Panc1 (cell line): ENCODE results near the gene AUP1. TPM values are rescaled to one million over a fixed set of nuclear protein-coding genes. Genes with fewer than 3 reads are reported as not detected.

Experiments
- ATAC-seq: fragments of 200-7000 bp; cut with Tn5 transposase; 2 replicates; pipeline ENCODE4 v1.9.1; 2020; ENCODE audit warnings: mild to moderate bottlenecking, moderate library complexity
- BruUV-seq: library from RNA; stranded (reverse); fragments of 400-500 nt; replicated peaks from 2 replicates; lab custom pipeline; 2021; lab: Mats Ljungman, UMichigan
- CTCF ChIA-PET: fragments of 300-600 bp; sonication (Branson Sonifier 250); formaldehyde crosslinking; loops from one replicate; lab custom pipeline; 2022; ENCODE audit warnings: antibody characterized with exemption; lab: Charles Lee
- POLR2A ChIA-PET: fragments of 300-600 bp; sonication (Branson Sonifier 250); formaldehyde crosslinking; loops from one replicate; lab custom pipeline; 2022; ENCODE audit warnings: antibody characterized with exemption; lab: Charles Lee
- DNase-seq: peaks from one replicate; pipeline ENCODE4 v3.0.0-alpha.2; 2010; ENCODE audit warnings: low read depth, low spot score
- H3K27ac ChIP-seq: 2 replicates; pipeline ENCODE4 v1.5.1; 2011; ENCODE audit warnings: mild to moderate bottlenecking, low read length, inconsistent platforms
- H3K27me3 ChIP-seq: fragments of 200-500 bp; sonication (Bioruptor generic); 2 replicates; pipeline ENCODE4 v1.6.0; 2014; ENCODE audit warnings: low read length, inconsistent platforms; ENCODE audit not compliant: control insufficient read depth, insufficient read depth
- H3K36me3 ChIP-seq: fragments of 200-500 bp; sonication (Bioruptor generic); 2 replicates; pipeline ENCODE4 v1.5.1; 2014; ENCODE audit warnings: inconsistent platforms, mild to moderate bottlenecking, low read length, moderate library complexity; ENCODE audit not compliant: control insufficient read depth, insufficient read depth
- H3K4me1 ChIP-seq: 2 replicates; pipeline ENCODE4 v1.5.1; 2011; ENCODE audit warnings: inconsistent platforms, mild to moderate bottlenecking, low read length, moderate library complexity; ENCODE audit not compliant: control insufficient read depth, insufficient read depth
- H3K4me3 ChIP-seq, 2 experiments: 2 replicates each; pipeline ENCODE4 v1.5.1; 2011 to 2012; ENCODE audit warnings: low read depth in 2 of 2, low read length in 2 of 2, mild to moderate bottlenecking in 2 of 2, inconsistent platforms in 1 of 2, moderate library complexity in 1 of 2
- H3K9me3 ChIP-seq: fragments of 200-500 bp; sonication (Bioruptor generic); 2 replicates; pipeline ENCODE4 v1.5.1; 2014; ENCODE audit warnings: low read depth, mild to moderate bottlenecking, inconsistent platforms, low read length, moderate library complexity; ENCODE audit not compliant: control insufficient read depth, insufficient read depth
- POLR2AphosphoS5 ChIP-seq: IDR thresholded peaks from 2 replicates; pipeline ENCODE4 v1.6.1; 2012; ENCODE audit warnings: mild to moderate bottlenecking, low read depth, low read length, moderate library complexity
- SIN3A ChIP-seq: IDR thresholded peaks from 2 replicates; pipeline ENCODE4 v1.6.1; 2012; ENCODE audit warnings: low read depth, mild to moderate bottlenecking, low read length, moderate library complexity, borderline replicate concordance; ENCODE audit not compliant: insufficient read depth
- TCF7L2 ChIP-seq: IDR thresholded peaks from 2 replicates; pipeline ENCODE4 v1.6.1; 2011; ENCODE audit warnings: mild to moderate bottlenecking, low read depth, low read length, inconsistent platforms
- in situ Hi-C: cut with HindIII; loops from 2 replicates; pipeline ENCODE4 v1.10.0; 2016; ENCODE audit warnings: low sequenced_read_pairs, low pct_unique_long_range_greater_than_20kb
- intact Hi-C: fragments of 100-400 bp; cut with micrococcal nuclease; formaldehyde crosslinking; loops from one replicate; pipeline ENCODE4 v1.10.0; 2022; ENCODE audit not compliant: unreplicated experiment
- total RNA-seq: library from RNA; stranded (reverse); gene quantifications from one replicate; pipeline ENCODE4 v1.2.1, GENCODE V29; 2021; ENCODE audit not compliant: unreplicated experiment
- TF ChIP-seq, protein P1 (sequence below), 2 experiments: IDR thresholded peaks; 2 replicates each; pipeline ENCODE4 v1.6.1; 2011 to 2012; ENCODE audit warnings: low read depth in 2 of 2, control low read depth in 1 of 2, low read length in 1 of 2, mild to moderate bottlenecking in 1 of 2, moderate library complexity in 1 of 2; ENCODE audit not compliant: insufficient read depth in 1 of 2
- TF ChIP-seq, protein P2 (sequence below): fragments of 450-650 bp; IDR thresholded peaks from 2 replicates; pipeline ENCODE4 v1.5.1; 2017; ENCODE audit warnings: mild to moderate bottlenecking

The AUP1 gene
- total RNA-seq, 1 experiment from 2014 or later: 142 TPM

- no peaks in the 10 kb centered on the region for H3K36me3 ChIP-seq
- CTCF ChIA-PET: no interaction called here
- H3K27me3 ChIP-seq: no peaks in the 10 kb centered on the region
- DNase-seq: no peak
- in situ Hi-C loops: no loop called here
- ATAC-seq: peak; percentile 45; the same call in 1 of the 2 replicates
- TF ChIP-seq TCF7L2 (no peak), POLR2AphosphoS5 (no peak), SIN3A (no peak)
- TF ChIP-seq, protein P1, sequence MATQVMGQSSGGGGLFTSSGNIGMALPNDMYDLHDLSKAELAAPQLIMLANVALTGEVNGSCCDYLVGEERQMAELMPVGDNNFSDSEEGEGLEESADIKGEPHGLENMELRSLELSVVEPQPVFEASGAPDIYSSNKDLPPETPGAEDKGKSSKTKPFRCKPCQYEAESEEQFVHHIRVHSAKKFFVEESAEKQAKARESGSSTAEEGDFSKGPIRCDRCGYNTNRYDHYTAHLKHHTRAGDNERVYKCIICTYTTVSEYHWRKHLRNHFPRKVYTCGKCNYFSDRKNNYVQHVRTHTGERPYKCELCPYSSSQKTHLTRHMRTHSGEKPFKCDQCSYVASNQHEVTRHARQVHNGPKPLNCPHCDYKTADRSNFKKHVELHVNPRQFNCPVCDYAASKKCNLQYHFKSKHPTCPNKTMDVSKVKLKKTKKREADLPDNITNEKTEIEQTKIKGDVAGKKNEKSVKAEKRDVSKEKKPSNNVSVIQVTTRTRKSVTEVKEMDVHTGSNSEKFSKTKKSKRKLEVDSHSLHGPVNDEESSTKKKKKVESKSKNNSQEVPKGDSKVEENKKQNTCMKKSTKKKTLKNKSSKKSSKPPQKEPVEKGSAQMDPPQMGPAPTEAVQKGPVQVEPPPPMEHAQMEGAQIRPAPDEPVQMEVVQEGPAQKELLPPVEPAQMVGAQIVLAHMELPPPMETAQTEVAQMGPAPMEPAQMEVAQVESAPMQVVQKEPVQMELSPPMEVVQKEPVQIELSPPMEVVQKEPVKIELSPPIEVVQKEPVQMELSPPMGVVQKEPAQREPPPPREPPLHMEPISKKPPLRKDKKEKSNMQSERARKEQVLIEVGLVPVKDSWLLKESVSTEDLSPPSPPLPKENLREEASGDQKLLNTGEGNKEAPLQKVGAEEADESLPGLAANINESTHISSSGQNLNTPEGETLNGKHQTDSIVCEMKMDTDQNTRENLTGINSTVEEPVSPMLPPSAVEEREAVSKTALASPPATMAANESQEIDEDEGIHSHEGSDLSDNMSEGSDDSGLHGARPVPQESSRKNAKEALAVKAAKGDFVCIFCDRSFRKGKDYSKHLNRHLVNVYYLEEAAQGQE (IDR thresholded peaks at IDR 0.05; ENCODE audit: insufficient read depth in 1 of 2, low read depth in 2 of 2, low read length in 1 of 2): no peak
- TF ChIP-seq, protein P2, sequence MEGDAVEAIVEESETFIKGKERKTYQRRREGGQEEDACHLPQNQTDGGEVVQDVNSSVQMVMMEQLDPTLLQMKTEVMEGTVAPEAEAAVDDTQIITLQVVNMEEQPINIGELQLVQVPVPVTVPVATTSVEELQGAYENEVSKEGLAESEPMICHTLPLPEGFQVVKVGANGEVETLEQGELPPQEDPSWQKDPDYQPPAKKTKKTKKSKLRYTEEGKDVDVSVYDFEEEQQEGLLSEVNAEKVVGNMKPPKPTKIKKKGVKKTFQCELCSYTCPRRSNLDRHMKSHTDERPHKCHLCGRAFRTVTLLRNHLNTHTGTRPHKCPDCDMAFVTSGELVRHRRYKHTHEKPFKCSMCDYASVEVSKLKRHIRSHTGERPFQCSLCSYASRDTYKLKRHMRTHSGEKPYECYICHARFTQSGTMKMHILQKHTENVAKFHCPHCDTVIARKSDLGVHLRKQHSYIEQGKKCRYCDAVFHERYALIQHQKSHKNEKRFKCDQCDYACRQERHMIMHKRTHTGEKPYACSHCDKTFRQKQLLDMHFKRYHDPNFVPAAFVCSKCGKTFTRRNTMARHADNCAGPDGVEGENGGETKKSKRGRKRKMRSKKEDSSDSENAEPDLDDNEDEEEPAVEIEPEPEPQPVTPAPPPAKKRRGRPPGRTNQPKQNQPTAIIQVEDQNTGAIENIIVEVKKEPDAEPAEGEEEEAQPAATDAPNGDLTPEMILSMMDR: no peak
- intact Hi-C loops: no loop called here
- no peak overlapping the region for H3K27ac ChIP-seq
- BruUV-seq: no TSS peak
- H3K4me3 ChIP-seq: no peak overlapping the region
- POLR2A ChIA-PET: interaction anchor here (0.6 to 0.7 kb wide), 3 partner anchors 45 to 389 kb away, joined by 3 to 11 read pairs (median 6); partner anchors contain the start of gene AUP1
- no peaks in the 10 kb centered on the region for H3K4me1 ChIP-seq
- H3K9me3 ChIP-seq: no peaks in the 10 kb centered on the region
Measured at GRCh38 chr2:74573747-74574562, 44.4 kb upstream of the AUP1 start.

- DNase-seq (no peak), ATAC-seq (no peak)
- ChIA-PET CTCF (interaction anchor here (0.6 to 0.7 kb wide), 2 partner anchors 19 to 40 kb away, joined by 3 to 14 read pairs; partner anchors contain the start of gene LOXL3), POLR2A (no interaction called here)
- no peak for TF ChIP-seq TCF7L2
- no peak for TF ChIP-seq SIN3A
- no peak for TF ChIP-seq POLR2AphosphoS5
- TF ChIP-seq, protein P1 (IDR thresholded peaks at IDR 0.05; ENCODE audit: insufficient read depth in 1 of 2, low read depth in 2 of 2, low read length in 1 of 2): no peak
- TF ChIP-seq, protein P2: no peak
- intact Hi-C loops: no loop called here
- no peaks in the 10 kb centered on the region for H3K4me1 ChIP-seq
- no peaks in the 10 kb centered on the region for H3K27me3 ChIP-seq
- H3K9me3 ChIP-seq: no peaks in the 10 kb centered on the region
- no peak overlapping the region for H3K4me3 ChIP-seq
- no TSS peak for BruUV-seq
- H3K36me3 ChIP-seq: no peaks in the 10 kb centered on the region
- no peak overlapping the region for H3K27ac ChIP-seq
- in situ Hi-C loops: no loop called here
Measured at GRCh38 chr2:74572178-74572925, 42.8 kb upstream of the AUP1 start.
